Measurements from ENCODE around the gene ARID5B.

Gene ARID5B

DNA sequence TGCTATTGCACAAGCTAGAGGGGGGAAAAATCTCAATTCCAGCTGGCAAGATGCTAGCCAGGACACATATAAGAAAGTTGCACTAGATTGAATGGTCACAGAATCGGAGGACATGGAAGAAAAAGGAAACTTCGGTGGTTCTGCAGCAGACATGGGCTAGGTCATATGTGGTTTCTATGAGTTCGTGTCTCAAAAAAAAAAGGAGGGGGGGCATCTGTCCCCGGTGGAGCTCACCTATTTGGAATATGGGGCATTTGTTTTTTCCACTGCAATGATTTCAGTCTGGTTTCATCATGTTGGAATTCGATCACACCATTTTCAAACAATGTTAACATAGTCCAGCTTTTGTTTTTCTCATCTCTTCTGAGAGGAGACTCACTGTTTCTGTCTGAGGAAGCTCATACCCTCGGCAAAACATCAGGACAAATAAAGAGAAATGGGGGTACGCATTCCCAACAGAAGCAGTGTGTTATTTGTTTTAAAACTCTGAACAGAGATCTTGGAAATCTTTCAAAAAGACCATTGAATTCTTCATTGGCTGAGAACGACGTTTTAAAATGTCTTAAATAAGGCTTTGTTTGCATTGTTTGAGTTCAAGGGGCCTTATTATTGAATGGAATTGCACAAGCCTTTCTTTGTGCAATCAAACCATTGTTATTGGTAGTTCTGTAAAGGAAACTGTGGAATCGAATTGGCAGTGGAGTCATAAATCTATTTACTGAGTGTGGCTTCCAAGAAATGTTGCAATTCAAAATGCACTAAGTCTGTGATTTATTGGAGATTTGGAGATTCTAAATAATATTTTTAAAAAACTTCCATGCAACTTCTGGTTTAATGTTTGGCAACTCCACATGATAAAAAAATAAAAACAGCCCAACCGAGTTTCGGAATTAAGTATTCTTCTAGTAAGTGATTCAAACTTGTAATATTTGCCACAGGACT lies 194.0 kb downstream of the ARID5B start:
- H3K4me3 ChIP-seq (ENCODE audit: low read length in 2 of 2) = no peak overlapping the region
- H4K91ac ChIP-seq (ENCODE audit: low read depth, low read length, poor library complexity) = no peak overlapping the region
- H2BK15ac ChIP-seq (ENCODE audit: low read length) = no peak overlapping the region
- H3K23ac ChIP-seq (ENCODE audit: low read depth, low read length, poor library complexity) = no peak overlapping the region
- H3K27ac ChIP-seq (replicated peaks; ENCODE audit: low read length) = no peak overlapping the region
- no peak overlapping the region for H3K9ac ChIP-seq (ENCODE audit: low read depth, low read length, poor library complexity)
- H3K4me2 ChIP-seq (ENCODE audit: insufficient read depth, low read length, poor library complexity, severe bottlenecking) = no peak overlapping the region
- H3K9me3 ChIP-seq (replicated peaks in 1 of 2; ENCODE audit: control insufficient read depth in 2 of 2, insufficient read depth in 1 of 2, low read depth in 1 of 2, low read length in 2 of 2) = no peaks in the 10 kb centered on the region
- H2BK5ac ChIP-seq (ENCODE audit: low read length) = no peak overlapping the region
- no peak overlapping the region for H4K8ac ChIP-seq (ENCODE audit: low read depth, low read length)
- no peak overlapping the region for H2BK12ac ChIP-seq (ENCODE audit: low read length)
- no peaks in the 10 kb centered on the region for H3K79me1 ChIP-seq (ENCODE audit: low read depth, low read length)
- H2AFZ ChIP-seq (ENCODE audit: low read length) = no peak overlapping the region
- DNase-seq (ENCODE audit: low spot score) = no peak
- H3K27me3 ChIP-seq (ENCODE audit: control insufficient read depth in 3 of 3, insufficient read depth in 3 of 3, low read depth in 1 of 3, low read length in 3 of 3) = peaks cover 0 to 2% (median 0%) of the 10 kb centered on the region in 3 experiments
- H3K18ac ChIP-seq (ENCODE audit: low read length) = no peak overlapping the region
- peaks cover 0 to 28% of the 10 kb centered on the region in 2 donors for H3K36me3 ChIP-seq (replicated peaks in 1 of 2; ENCODE audit: control insufficient read depth in 2 of 2, insufficient read depth in 2 of 2, low read length in 2 of 2)
- no peak overlapping the region for H2AK5ac ChIP-seq (ENCODE audit: low read depth, low read length)
- H3K14ac ChIP-seq (ENCODE audit: low read length) = no peak overlapping the region
- no peak overlapping the region for H3K4ac ChIP-seq (ENCODE audit: low read length)
- H2BK120ac ChIP-seq (ENCODE audit: low read depth, low read length) = no peak overlapping the region
- peaks cover 5 to 9% of the 10 kb centered on the region in 2 donors for H3K4me1 ChIP-seq (ENCODE audit: control insufficient read depth in 2 of 2, insufficient read depth in 1 of 2, low read depth in 1 of 2, low read length in 2 of 2)
- WGBS, 2 donors (ENCODE audit: extremely low coverage in 2 of 2, insufficient read length in 2 of 2, insufficient replicate concordance in 1 of 2) = no CpG with 5 or more reads among the region's 12 CpGs

DNA sequence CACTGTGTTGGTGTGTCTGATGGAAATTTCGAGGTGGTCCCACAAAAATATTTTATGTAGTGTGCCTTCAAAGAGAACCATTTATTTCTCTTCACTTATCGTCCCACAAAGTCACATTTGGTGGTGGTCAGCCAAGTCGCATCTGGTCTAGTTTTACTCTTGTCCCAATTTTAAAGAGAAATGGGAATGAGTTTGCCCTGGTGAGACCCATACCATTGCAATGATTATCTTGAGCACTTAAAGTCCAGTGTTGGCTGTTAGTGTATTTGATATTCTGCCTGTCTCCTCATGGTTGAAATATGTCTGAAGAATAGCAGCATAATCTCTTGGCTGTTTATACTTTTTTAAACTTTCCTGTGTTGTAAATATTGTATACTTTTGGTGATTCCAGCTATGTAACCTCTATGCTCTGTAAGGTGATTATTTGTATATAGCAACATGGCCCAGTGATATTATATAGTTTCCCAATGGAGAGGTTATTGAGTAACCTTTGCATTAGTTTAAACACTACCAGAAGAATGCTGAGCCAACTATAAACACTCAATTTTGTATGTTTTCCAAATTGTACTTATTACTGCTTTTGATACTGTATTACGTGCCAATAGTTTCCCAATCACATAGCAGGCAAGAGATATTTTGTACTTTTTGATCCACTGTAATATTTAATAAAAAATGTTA lies 194.9 kb downstream of the ARID5B start:
- no peak overlapping the region for H2AK5ac ChIP-seq (ENCODE audit: low read depth, low read length)
- peaks cover 5 to 9% of the 10 kb centered on the region in 2 donors for H3K4me1 ChIP-seq (ENCODE audit: control insufficient read depth in 2 of 2, insufficient read depth in 1 of 2, low read depth in 1 of 2, low read length in 2 of 2)
- H2BK12ac ChIP-seq (ENCODE audit: low read length) = no peak overlapping the region
- no peak overlapping the region for H4K91ac ChIP-seq (ENCODE audit: low read depth, low read length, poor library complexity)
- peaks cover 0 to 2% (median 0%) of the 10 kb centered on the region in 3 experiments for H3K27me3 ChIP-seq (ENCODE audit: control insufficient read depth in 3 of 3, insufficient read depth in 3 of 3, low read depth in 1 of 3, low read length in 3 of 3)
- no peak overlapping the region for H2BK5ac ChIP-seq (ENCODE audit: low read length)
- no peak overlapping the region for H2BK120ac ChIP-seq (ENCODE audit: low read depth, low read length)
- H2BK15ac ChIP-seq (ENCODE audit: low read length) = no peak overlapping the region
- WGBS, 2 donors (ENCODE audit: extremely low coverage in 2 of 2, insufficient read length in 2 of 2, insufficient replicate concordance in 1 of 2) = no CpG with 5 or more reads among the region's 4 CpGs
- DNase-seq (ENCODE audit: low spot score) = no peak
- no peaks in the 10 kb centered on the region for H3K9me3 ChIP-seq (replicated peaks in 1 of 2; ENCODE audit: control insufficient read depth in 2 of 2, insufficient read depth in 1 of 2, low read depth in 1 of 2, low read length in 2 of 2)
- H3K4me3 ChIP-seq (ENCODE audit: low read length in 2 of 2) = no peak overlapping the region
- H3K23ac ChIP-seq (ENCODE audit: low read depth, low read length, poor library complexity) = no peak overlapping the region
- peaks cover 0 to 20% of the 10 kb centered on the region in 2 donors for H3K36me3 ChIP-seq (replicated peaks in 1 of 2; ENCODE audit: control insufficient read depth in 2 of 2, insufficient read depth in 2 of 2, low read length in 2 of 2)
- no peak overlapping the region for H3K4me2 ChIP-seq (ENCODE audit: insufficient read depth, low read length, poor library complexity, severe bottlenecking)
- H3K9ac ChIP-seq (ENCODE audit: low read depth, low read length, poor library complexity) = no peak overlapping the region
- H3K4ac ChIP-seq (ENCODE audit: low read length) = no peak overlapping the region
- no peak overlapping the region for H2AFZ ChIP-seq (ENCODE audit: low read length)
- H4K8ac ChIP-seq (ENCODE audit: low read depth, low read length) = no peak overlapping the region
- H3K27ac ChIP-seq (replicated peaks; ENCODE audit: low read length) = no peak overlapping the region
- H3K79me1 ChIP-seq (ENCODE audit: low read depth, low read length) = no peaks in the 10 kb centered on the region
- H3K18ac ChIP-seq (ENCODE audit: low read length) = no peak overlapping the region
- H3K14ac ChIP-seq (ENCODE audit: low read length) = no peak overlapping the region

DNA sequence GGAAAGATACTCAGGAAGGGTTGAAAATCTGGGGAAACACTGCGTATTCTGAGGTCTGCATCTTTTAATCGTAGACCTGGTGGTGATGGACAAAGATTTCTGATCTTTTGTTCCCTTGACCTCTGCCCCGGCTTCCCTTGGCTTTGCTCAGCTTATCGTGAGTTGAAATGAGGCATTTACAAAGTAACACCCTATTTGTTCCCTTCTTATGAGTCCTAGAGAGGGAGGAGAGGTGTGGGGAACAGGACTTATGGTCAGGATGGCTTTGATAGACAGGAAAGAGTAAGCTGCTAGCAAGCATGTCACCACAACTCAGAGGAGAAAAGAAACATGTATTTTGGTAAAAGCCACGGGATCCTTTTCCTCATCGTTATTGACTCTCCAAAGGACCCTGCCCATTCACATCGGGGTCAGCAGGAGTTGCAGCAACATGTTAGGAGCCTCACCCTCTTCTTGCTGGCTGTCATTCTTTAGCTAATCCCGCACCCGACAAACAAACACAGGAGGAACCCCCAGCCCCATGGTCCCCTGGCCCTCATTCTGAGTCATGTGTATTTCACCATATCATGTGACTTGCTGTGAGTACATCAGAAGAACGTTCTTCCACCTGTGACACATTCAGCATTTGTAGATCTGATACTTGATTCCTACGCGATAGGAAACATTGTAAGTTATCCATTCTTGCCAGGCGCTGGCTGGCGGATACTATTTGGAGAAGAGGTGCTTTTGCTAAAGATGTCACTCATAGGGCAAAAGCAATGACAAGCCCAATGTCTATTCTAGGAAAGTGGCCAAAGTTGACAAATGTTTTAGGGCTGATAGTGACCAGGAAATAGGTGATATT lies 197.0 kb downstream of the ARID5B start:
- Histone ChIP-seq H3K9ac (ENCODE audit: low read depth, low read length, poor library complexity) (no peak overlapping the region), H3K4me2 (ENCODE audit: insufficient read depth, low read length, poor library complexity, severe bottlenecking) (no peak overlapping the region), H3K14ac (ENCODE audit: low read length) (no peak overlapping the region), H2AK5ac (ENCODE audit: low read depth, low read length) (no peak overlapping the region), H4K91ac (ENCODE audit: low read depth, low read length, poor library complexity) (no peak overlapping the region), H3K36me3 (replicated peaks in 1 of 2; ENCODE audit: control insufficient read depth in 2 of 2, insufficient read depth in 2 of 2, low read length in 2 of 2) (no peaks in the 10 kb centered on the region), H2BK5ac (ENCODE audit: low read length) (no peak overlapping the region), H3K9me3 (replicated peaks in 1 of 2; ENCODE audit: control insufficient read depth in 2 of 2, insufficient read depth in 1 of 2, low read depth in 1 of 2, low read length in 2 of 2) (no peaks in the 10 kb centered on the region), H3K4me1 (ENCODE audit: control insufficient read depth in 2 of 2, insufficient read depth in 1 of 2, low read depth in 1 of 2, low read length in 2 of 2) (peaks cover 5 to 9% of the 10 kb centered on the region in 2 donors), H4K8ac (ENCODE audit: low read depth, low read length) (no peak overlapping the region), H2AFZ (ENCODE audit: low read length) (no peak overlapping the region), H3K23ac (ENCODE audit: low read depth, low read length, poor library complexity) (no peak overlapping the region), H3K4me3 (ENCODE audit: low read length in 2 of 2) (no peak overlapping the region), H2BK15ac (ENCODE audit: low read length) (no peak overlapping the region), H3K4ac (ENCODE audit: low read length) (no peak overlapping the region), H2BK120ac (ENCODE audit: low read depth, low read length) (no peak overlapping the region), H3K18ac (ENCODE audit: low read length) (no peak overlapping the region), H2BK12ac (ENCODE audit: low read length) (no peak overlapping the region), H3K27ac (replicated peaks; ENCODE audit: low read length) (no peak overlapping the region), H3K27me3 (ENCODE audit: control insufficient read depth in 3 of 3, insufficient read depth in 3 of 3, low read depth in 1 of 3, low read length in 3 of 3) (peaks cover 0 to 2% (median 0%) of the 10 kb centered on the region in 3 experiments), H3K79me1 (ENCODE audit: low read depth, low read length) (no peaks in the 10 kb centered on the region)
- DNase-seq (ENCODE audit: low spot score) = no peak
- WGBS, 2 donors (ENCODE audit: extremely low coverage in 2 of 2, insufficient read length in 2 of 2, insufficient replicate concordance in 1 of 2) = no CpG with 5 or more reads among the region's 14 CpGs
